ENCODE data around the gene PKNOX2.

DNA sequence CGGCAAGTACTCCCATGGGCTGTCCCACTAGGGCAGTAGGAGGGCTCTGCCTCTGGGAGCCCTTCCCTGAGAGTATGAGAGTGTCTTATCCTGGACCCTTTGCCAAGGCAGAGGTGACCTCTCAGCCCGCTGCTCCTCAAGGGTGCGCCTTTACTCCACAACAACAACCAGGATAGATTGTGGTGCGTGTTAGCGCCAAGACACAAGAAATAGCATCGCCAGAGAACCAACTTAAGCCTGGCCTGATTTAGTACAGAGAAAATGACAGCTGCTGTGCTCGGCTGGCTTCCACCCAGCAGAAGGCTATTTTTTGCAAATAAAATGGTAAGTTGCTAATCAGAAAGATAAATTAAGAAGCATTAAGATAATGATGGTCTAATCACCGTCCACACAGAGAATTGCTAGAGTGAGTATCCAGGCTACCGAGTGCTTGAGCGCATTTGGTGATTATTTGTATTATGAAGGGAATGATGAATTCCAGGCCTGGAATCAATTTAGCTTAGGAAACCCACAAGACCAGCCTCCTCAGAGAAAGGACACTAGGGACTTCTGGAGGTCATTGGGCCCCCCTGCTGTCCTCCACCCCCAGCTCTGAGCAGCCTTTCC is 119.8 kb downstream of the PKNOX2 start:
- TF ChIP-seq, protein P1, sequence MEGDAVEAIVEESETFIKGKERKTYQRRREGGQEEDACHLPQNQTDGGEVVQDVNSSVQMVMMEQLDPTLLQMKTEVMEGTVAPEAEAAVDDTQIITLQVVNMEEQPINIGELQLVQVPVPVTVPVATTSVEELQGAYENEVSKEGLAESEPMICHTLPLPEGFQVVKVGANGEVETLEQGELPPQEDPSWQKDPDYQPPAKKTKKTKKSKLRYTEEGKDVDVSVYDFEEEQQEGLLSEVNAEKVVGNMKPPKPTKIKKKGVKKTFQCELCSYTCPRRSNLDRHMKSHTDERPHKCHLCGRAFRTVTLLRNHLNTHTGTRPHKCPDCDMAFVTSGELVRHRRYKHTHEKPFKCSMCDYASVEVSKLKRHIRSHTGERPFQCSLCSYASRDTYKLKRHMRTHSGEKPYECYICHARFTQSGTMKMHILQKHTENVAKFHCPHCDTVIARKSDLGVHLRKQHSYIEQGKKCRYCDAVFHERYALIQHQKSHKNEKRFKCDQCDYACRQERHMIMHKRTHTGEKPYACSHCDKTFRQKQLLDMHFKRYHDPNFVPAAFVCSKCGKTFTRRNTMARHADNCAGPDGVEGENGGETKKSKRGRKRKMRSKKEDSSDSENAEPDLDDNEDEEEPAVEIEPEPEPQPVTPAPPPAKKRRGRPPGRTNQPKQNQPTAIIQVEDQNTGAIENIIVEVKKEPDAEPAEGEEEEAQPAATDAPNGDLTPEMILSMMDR (IDR thresholded peaks at IDR 0.05; ENCODE audit: low read depth, low read length), result no peak
- TF ChIP-seq EZH2phosphoT487 (IDR thresholded peaks at IDR 0.05; ENCODE audit: low read depth), result no peak
